Mesothelial cell of epicardium (in vitro differentiated cells): ENCODE data around the gene DCTN3. TPM values are rescaled to one million over a fixed set of nuclear protein-coding genes. Genes with fewer than 3 reads are reported as not detected.

Source experiments
- DNase-seq, 2 experiments: peaks; one replicate each; pipeline ENCODE4 v3.0.0; 2021; ENCODE audit warnings: low spot score in 2 of 2; ENCODE audit not compliant: unreplicated experiment in 2 of 2
- H3K27ac Mint-ChIP-seq: 2 replicates; pipeline ENCODE4 v1.8.0; 2021; ENCODE audit warnings: mixed read lengths
- H3K27me3 Mint-ChIP-seq: 2 replicates; pipeline ENCODE4 v1.8.0; 2021; ENCODE audit warnings: low read depth, mixed read lengths
- H3K36me3 Mint-ChIP-seq: 2 replicates; pipeline ENCODE4 v1.8.0; 2021; ENCODE audit warnings: mixed read lengths
- H3K4me1 Mint-ChIP-seq: 2 replicates; pipeline ENCODE4 v1.8.0; 2021; ENCODE audit warnings: mixed read lengths
- H3K4me3 Mint-ChIP-seq: 2 replicates; pipeline ENCODE4 v1.8.0; 2021; ENCODE audit warnings: mild to moderate bottlenecking, moderate library complexity, mixed read lengths
- H3K9me3 Mint-ChIP-seq: 2 replicates; pipeline ENCODE4 v1.8.0; 2021; ENCODE audit warnings: mixed read lengths
- CTCF ChIP-seq: fragments of 200-600 bp; sonication (generic); IDR thresholded peaks from one replicate; pipeline ENCODE4 v1.5.0; 2021; ENCODE audit warnings: antibody characterized with exemption; ENCODE audit not compliant: unreplicated experiment
- total RNA-seq: library from RNA; stranded (reverse); gene quantifications from 3 replicates; pipeline ENCODE4 v1.2.1, GENCODE V29; 2021

Gene DCTN3
- total RNA-seq, 1 donor from 2014 or later, result 77.1 TPM

- Mint-ChIP-seq H3K36me3 (peaks cover 2% of the 10 kb centered on the region), H3K27me3 (peaks cover 41% of the 10 kb centered on the region), H3K4me3 (no peak overlapping the region), H3K27ac (peak overlapping the region; percentile 40), H3K9me3 (no peaks in the 10 kb centered on the region), H3K4me1 (peaks cover 31% of the 10 kb centered on the region)
- no peak for TF ChIP-seq CTCF
- no peak for DNase-seq
These were observed 49.4 kb downstream of the DCTN3 start for GRCh38 chr9:34570809-34571480.

GRCh38 chr9:34570376-34570775, 49.9 kb downstream of the DCTN3 start:
- no peak for TF ChIP-seq CTCF
- DNase-seq, result no peak
- Mint-ChIP-seq H3K36me3 (peaks cover 2% of the 10 kb centered on the region), H3K27ac (peak overlapping the region; percentile 13), H3K4me3 (no peak overlapping the region), H3K9me3 (no peaks in the 10 kb centered on the region), H3K27me3 (peaks cover 39% of the 10 kb centered on the region), H3K4me1 (peaks cover 28% of the 10 kb centered on the region)

- no peak for TF ChIP-seq CTCF
- Mint-ChIP-seq H3K4me3 (no peak overlapping the region), H3K4me1 (peaks cover 27% of the 10 kb centered on the region), H3K9me3 (no peaks in the 10 kb centered on the region), H3K36me3 (peaks cover 2% of the 10 kb centered on the region), H3K27me3 (peaks cover 43% of the 10 kb centered on the region), H3K27ac (no peak overlapping the region)
- no peak for DNase-seq
These were observed 51.5 kb downstream of the DCTN3 start for GRCh38 chr9:34568774-34569173.

- Mint-ChIP-seq H3K27ac (no peak overlapping the region), H3K4me1 (peaks cover 24% of the 10 kb centered on the region), H3K9me3 (no peaks in the 10 kb centered on the region), H3K4me3 (no peak overlapping the region), H3K36me3 (peaks cover 2% of the 10 kb centered on the region), H3K27me3 (peaks cover 43% of the 10 kb centered on the region)
- no peak for TF ChIP-seq CTCF
- DNase-seq, result no peak
These were observed 52.2 kb downstream of the DCTN3 start for GRCh38 chr9:34568133-34568532.

- Mint-ChIP-seq H3K9me3 (peaks cover 3% of the 10 kb centered on the region), H3K27ac (no peak overlapping the region), H3K4me1 (peaks cover 24% of the 10 kb centered on the region), H3K4me3 (no peak overlapping the region), H3K36me3 (peaks cover 5% of the 10 kb centered on the region), H3K27me3 (peaks cover 48% of the 10 kb centered on the region)
- DNase-seq, result no peak
- no peak for TF ChIP-seq CTCF
These were observed 53.3 kb downstream of the DCTN3 start for GRCh38 chr9:34566972-34567371.
